HG03342 (cell line): ENCODE data around the gene GLYATL2.
A peak's percentile ranks its signal among the peaks of the same experiment; 100 is the strongest.

Experiments used
- ATAC-seq: cut with Tn5 transposase; IDR thresholded peaks from one replicate; pipeline ENCODE4 v1.9.1; 2021; ENCODE audit warnings: mild to moderate bottlenecking, moderate library complexity; ENCODE audit not compliant: unreplicated experiment

Gene GLYATL2

DNA sequence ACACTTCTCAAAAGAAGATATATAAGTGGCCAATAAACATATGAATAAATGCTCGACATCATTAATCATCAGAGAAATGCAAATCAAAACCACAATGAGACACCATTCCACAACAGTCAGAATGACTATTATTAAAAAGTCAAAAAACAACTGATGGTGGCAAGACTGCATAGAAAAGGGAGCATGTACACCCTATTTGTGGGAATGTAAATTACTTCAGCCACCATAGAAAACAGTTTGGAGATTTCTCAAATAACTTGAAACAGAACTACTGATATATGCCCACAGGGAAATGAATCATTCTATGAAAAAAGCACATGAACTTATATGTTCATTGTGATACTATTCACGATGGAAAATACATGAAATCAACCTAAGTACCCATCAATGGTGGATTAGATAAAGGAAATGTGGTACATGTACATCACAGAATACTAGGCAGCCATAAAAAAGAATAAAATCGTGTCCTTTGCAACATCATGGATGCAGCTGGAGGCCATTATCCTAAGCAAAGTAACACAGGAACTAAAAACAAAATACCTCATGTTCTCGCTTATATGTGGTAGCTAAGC lies 42.4 kb downstream of the GLYATL2 start:
- ATAC-seq, result no peak

DNA sequence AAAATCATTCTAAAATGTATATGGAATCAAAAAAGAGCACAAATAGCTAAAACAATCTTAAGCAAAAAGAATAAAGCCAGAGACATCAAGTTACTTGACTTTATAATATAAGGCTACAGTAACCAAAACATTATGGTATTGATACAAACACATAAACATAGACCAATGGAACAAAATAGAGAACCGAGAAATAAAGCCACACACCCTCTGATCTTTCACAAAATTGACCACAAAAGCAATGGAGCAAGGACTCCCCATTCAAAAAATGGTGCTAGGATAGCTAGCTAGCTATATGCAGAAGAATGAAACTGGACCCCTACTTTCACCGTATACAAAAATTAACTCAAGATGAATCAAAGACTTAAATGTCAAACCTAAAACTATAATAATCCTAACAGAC lies 43.2 kb downstream of the GLYATL2 start:
- ATAC-seq, result no peak

DNA sequence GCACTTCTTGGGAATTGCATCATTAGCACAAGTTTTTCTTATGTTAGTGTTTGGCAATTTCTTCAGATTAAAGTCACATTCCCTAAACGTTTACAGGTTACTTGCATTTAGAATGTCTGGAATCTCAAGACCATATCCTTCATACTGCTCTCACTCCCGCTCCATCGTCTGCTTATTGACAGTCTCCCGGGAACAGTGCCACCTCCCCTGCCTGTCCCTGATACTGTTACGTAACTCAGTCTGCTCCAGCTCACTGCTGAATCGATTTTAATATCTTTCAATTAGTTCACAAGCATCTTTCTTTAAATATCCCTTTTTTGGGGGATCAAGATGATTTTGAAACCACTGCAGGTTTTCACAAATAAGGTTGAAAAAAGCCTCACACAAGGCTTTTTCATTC lies 48.2 kb downstream of the GLYATL2 start:
- no peak for ATAC-seq

DNA sequence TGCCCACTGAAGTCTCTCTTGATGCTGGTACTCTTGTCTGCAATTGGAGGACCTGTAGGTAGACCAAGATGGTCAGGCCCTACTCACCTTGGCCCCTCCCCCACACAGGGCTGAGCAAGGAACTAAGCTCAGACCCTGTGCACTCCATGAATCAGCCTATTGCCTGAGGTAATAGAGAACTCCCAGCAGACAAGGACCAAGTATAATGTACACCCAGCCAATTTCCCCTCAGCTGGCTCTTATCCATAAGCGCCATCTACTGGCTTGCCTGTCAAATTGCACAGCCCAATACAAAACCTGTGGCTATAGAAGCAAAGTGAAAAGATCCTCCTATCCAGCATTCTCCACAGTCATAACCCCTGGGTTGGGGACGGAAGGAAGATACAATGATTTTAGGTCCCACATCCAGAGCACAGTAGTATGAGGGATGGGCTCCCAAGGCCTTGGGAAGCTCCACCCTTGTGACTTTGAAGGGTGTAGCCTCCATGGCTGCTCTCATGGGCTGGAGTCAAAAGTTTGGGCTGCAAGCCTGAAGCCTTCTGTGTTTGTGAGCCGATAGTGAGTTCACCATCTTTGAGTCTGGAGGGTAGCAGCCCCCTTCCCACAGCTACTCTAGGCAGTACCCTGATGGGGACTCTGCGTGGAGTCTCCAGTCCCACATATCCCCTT lies 56.0 kb downstream of the GLYATL2 start:
- peak; percentile 93 for ATAC-seq

DNA sequence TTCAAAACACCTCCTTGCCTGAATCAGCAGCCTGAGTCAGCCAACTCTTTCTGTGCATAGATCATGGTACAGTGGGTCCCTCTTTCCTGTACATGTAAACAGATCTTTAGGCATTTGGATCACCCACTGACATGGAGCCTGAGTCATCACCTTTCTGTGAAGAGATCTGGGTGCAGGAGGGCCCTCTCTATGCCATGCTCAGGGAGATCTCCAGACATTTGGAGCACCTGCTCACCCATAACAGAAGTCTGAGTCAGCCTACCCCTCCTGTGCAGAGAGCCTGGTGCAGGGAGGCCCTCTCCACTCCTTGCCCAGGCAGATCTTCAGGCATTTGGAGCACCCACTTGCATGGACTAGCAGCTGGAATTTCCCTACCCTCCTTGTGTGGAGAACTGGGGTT lies 56.6 kb downstream of the GLYATL2 start:
- no peak for ATAC-seq

DNA sequence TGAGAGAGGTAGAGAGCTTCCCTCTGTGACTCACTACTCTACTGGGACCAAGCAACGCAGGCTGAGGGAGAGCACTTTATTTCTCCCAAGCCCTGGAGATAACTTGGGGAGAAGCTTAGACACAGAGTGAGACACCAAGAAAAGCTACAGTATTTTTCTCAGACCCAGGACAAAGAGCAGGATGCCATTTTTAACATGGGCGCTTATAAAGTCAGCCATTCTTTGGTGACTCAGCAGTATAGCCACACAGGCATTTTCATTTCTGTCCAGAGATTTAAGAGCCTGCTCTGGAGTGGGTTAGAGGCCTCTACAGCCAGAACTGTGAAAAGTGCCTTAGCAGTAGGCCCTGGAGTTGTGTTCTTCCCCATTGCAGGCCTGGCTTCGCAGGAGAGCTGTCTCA lies 57.8 kb downstream of the GLYATL2 start:
- no peak for ATAC-seq

DNA sequence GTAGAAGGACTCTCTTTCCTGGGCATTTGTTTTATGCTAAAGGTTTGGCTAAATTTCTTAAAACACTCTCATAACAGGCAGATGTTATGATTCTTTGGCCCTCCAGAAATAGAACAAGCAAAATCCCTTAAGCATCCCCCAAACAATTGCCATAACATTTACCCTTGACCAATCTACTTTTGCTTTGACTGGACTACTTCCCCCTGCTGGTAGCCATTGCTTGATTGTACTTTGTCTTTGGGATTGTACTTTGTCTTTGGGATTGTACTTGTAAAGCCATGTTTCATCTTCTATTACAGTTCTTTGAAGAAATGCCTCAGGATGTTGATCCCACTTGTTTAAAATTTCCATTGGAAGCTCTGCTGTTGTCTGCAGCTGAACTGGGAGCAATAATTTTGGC lies 59.5 kb downstream of the GLYATL2 start:
- ATAC-seq, result no peak
